Right lobe of liver (tissue), 6 donors: Measurements from ENCODE around the gene PLXNC1. TPM values are rescaled to one million over a fixed set of nuclear protein-coding genes. Genes with fewer than 3 reads are reported as not detected.

Source experiments
- ATAC-seq, 4 donors: fragments of 200-7000 bp; cut with Tn5 transposase; one replicate each; pipeline ENCODE4 v1.9.1; 2020; ENCODE audit warnings: mild to moderate bottlenecking in 4 of 4, moderate library complexity in 4 of 4
- DNase-seq, 3 donors: peaks; one replicate each; pipeline ENCODE4 v3.0.0-alpha.2; 2020
- H3K27ac ChIP-seq, 3 donors: fragments of 200-600 bp; one replicate each; pipeline ENCODE4 v1.8.0; 2022
- H3K27me3 ChIP-seq, 2 donors: fragments of 200-600 bp; one replicate each; pipeline ENCODE4 v1.8.0; 2022
- H3K36me3 ChIP-seq, 4 donors: fragments of 200-600 bp; sonication (generic) in 1 of 4; one replicate each; pipeline versions ENCODE4 v1.5.1 to v1.8.0; 2017 to 2022; ENCODE audit warnings: control low read depth in 1 of 4
- H3K4me1 ChIP-seq, 4 donors: fragments of 200-600 bp; sonication (generic) in 1 of 4; one replicate each; pipeline versions ENCODE4 v1.5.1 to v1.8.0; 2017 to 2022; ENCODE audit warnings: control low read depth in 1 of 4
- H3K4me3 ChIP-seq, 3 donors: fragments of 200-600 bp; one replicate each; pipeline ENCODE4 v1.8.0; 2022
- H3K9me3 ChIP-seq, 4 donors: fragments of 200-600 bp; sonication (generic) in 1 of 4; one replicate each; pipeline versions ENCODE4 v1.5.1 to v1.8.0; 2017 to 2022; ENCODE audit warnings: control low read depth in 1 of 4
- CTCF ChIP-seq, 4 donors: fragments of 200-600 bp in 3 of 4; fragments of 450-650 bp in 1 of 4; IDR thresholded peaks; one replicate each; pipeline versions ENCODE4 v1.5.1 to v1.8.0; 2016 to 2022; ENCODE audit warnings: antibody characterized with exemption in 4 of 4, mild to moderate bottlenecking in 2 of 4
- POLR2A ChIP-seq: fragments of 450-650 bp; IDR thresholded peaks from one replicate; pipeline ENCODE4 v1.6.1; 2017; ENCODE audit warnings: antibody characterized with exemption, mild to moderate bottlenecking
- WGBS: methylation state at CpG from one replicate; pipeline ENCODE4 v1.1.6; 2018; ENCODE audit warnings: low coverage, low lambda C conversion rate; ENCODE audit not compliant: insufficient coverage; ENCODE audit errors: missing lambda C conversion rate; 5-methylcytosine and 5-hydroxymethylcytosine counted together
- intact Hi-C, 2 donors: fragments of 100-400 bp; cut with DNase I; formaldehyde crosslinking; loops; one replicate each; pipeline versions ENCODE4 v1.11.2 to v1.14.1; 2022
- total RNA-seq, 6 experiments: library from RNA; depleted of rRNA in 2 of 6; stranded (reverse); fragments of >200 nt in 2 of 6; fragmentation: NEBNext Ultra II Directional in 3 of 6; extraction: Animal tissue kit (Norgen Biotek cat#: 25700) in 3 of 6; gene quantifications; one replicate each; pipeline versions ENCODE4 v1.1.0 to v1.2.4, GENCODE V29; 2016 to 2023
- donor health status: DM: no; HTN: yes; CAD: no.
- donor health status: DM: no; HTN: no; CAD: no.
- donor health status: DM: no; HTN: no; CAD: no.
- donor health status: DM: no; HTN: yes; CAD: no.
- donor health status: DM: no; HTN: yes; CAD: no.

The PLXNC1 gene
- total RNA-seq, 6 experiments from 2014 or later = 1.6 to 7.0 (median 3.5) TPM

GRCh38 chr12:94206886-94207285 lies 58.5 kb downstream of the PLXNC1 start:
- no peak overlapping the region for H3K4me3 ChIP-seq
- WGBS = 95% methylated on average over 2 of the region's 2 CpGs
- H3K27ac ChIP-seq = no peak overlapping the region
- TF ChIP-seq CTCF (IDR thresholded peaks at IDR 0.05) = no peak
- TF ChIP-seq POLR2A = no peak
- H3K36me3 ChIP-seq = no peaks in the 10 kb centered on the region
- H3K27me3 ChIP-seq = no peaks in the 10 kb centered on the region
- peaks cover 0 to 6% (median under 1%) of the 10 kb centered on the region in 4 donors for H3K4me1 ChIP-seq
- ATAC-seq = no peak
- no peaks in the 10 kb centered on the region for H3K9me3 ChIP-seq
- intact Hi-C loops = no loop called here
- DNase-seq = no peak

- intact Hi-C loops = no loop called here
- WGBS = 27% methylated on average over 2 of the region's 2 CpGs
- no peaks in the 10 kb centered on the region for H3K36me3 ChIP-seq
- no peak for TF ChIP-seq POLR2A
- DNase-seq (no peak), ATAC-seq (no peak)
- peak overlapping the region in 1 of 3 donors; percentile 6 for H3K27ac ChIP-seq
- H3K4me1 ChIP-seq = peaks cover 0 to 6% (median under 1%) of the 10 kb centered on the region in 4 donors
- H3K9me3 ChIP-seq = no peaks in the 10 kb centered on the region
- H3K27me3 ChIP-seq = no peaks in the 10 kb centered on the region
- no peak overlapping the region for H3K4me3 ChIP-seq
These were observed 59.1 kb downstream of the PLXNC1 start for GRCh38 chr12:94207467-94207848.

DNA sequence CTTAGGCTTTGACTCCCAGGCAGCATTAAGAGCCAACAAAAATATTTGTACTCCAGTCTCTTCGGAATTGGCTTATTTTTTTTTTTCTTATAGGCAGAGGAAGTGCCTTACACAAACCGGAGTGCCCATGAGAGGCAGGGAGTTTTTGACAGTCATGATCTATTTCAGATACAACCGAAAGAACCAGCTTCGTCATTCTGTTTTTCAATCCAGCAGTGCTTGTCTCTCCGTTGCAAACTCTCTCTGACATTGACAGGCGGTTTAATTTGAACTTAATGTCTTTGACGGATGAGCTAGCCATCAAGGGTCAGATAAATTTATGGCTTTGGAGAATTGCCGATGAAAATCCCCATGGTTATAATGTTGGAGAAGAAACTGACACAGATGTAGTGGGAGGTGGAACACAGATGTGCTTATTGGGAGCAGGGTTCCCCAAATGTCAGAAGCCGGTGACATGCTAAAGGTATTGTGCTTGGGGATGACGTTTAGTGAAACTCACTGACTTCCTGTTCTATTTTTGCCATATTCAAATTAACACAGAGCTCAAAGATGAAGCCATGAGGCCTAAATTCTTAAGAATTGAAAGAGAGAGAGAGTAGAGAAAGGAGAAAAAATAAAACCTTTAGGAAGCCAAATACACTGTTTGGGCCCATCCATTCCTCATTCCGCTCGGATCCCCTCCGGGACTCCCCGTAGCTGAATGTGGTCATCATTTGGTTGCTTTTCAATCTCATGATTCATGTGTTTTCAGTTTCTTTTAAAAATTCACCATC lies 59.7 kb downstream of the PLXNC1 start:
- peaks cover 0 to 6% (median under 1%) of the 10 kb centered on the region in 4 donors for H3K4me1 ChIP-seq
- DNase-seq = no peak
- no peaks in the 10 kb centered on the region for H3K27me3 ChIP-seq
- peak; percentile 22 to 48 (median 29) for ATAC-seq
- H3K27ac ChIP-seq = peak overlapping the region in 2 of 3 donors; percentile 6 to 40
- H3K9me3 ChIP-seq = no peaks in the 10 kb centered on the region
- TF ChIP-seq POLR2A = no peak
- TF ChIP-seq CTCF (IDR thresholded peaks at IDR 0.05) = no peak
- 49% methylated on average over 14 of the region's 14 CpGs for WGBS
- intact Hi-C loops = no loop called here
- no peaks in the 10 kb centered on the region for H3K36me3 ChIP-seq
- no peak overlapping the region for H3K4me3 ChIP-seq

GRCh38 chr12:94208622-94208966 lies 60.2 kb downstream of the PLXNC1 start:
- H3K4me3 ChIP-seq = no peak overlapping the region

More at GRCh38 chr12:94208622-94208966, 60.2 kb downstream of the PLXNC1 start:
- intact Hi-C loops = no loop called here
- Histone ChIP-seq H3K36me3 (no peaks in the 10 kb centered on the region), H3K27me3 (no peaks in the 10 kb centered on the region), H3K4me1 (peaks cover 0 to 6% (median under 1%) of the 10 kb centered on the region in 4 donors), H3K27ac (peak overlapping the region in 2 of 3 donors; percentile 6 to 40), H3K9me3 (no peaks in the 10 kb centered on the region)
- DNase-seq (no peak), ATAC-seq (peak in 1 of 4 donors; percentile 29)
- TF ChIP-seq POLR2A = no peak
- TF ChIP-seq CTCF (IDR thresholded peaks at IDR 0.05) = no peak
- 86% methylated on average over 4 of the region's 4 CpGs for WGBS
